IPS-18a (cell line): ENCODE data around the gene NGRN.
A peak's percentile ranks its signal among the peaks of the same experiment; 100 is the strongest.

Experiments used
- H3K27ac ChIP-seq: one replicate; pipeline ENCODE4 v1.5.1; 2013; ENCODE audit warnings: low read length
- H3K27me3 ChIP-seq: one replicate; pipeline ENCODE4 v1.6.1; 2013; ENCODE audit warnings: mild to moderate bottlenecking, low read length; ENCODE audit not compliant: control insufficient read depth, insufficient read depth
- H3K36me3 ChIP-seq: one replicate; pipeline ENCODE4 v1.6.1; 2013; ENCODE audit warnings: low read depth, low read length; ENCODE audit not compliant: control insufficient read depth
- H3K4me1 ChIP-seq: one replicate; pipeline ENCODE4 v1.6.1; 2013; ENCODE audit warnings: low read depth, low read length; ENCODE audit not compliant: control insufficient read depth
- H3K4me3 ChIP-seq: one replicate; pipeline ENCODE4 v1.5.1; 2013; ENCODE audit warnings: low read length
- H3K9ac ChIP-seq: one replicate; pipeline ENCODE4 v1.6.1; 2013; ENCODE audit warnings: mild to moderate bottlenecking, low read length, moderate library complexity
- H3K9me3 ChIP-seq: one replicate; pipeline ENCODE4 v1.6.1; 2013; ENCODE audit warnings: low read depth, low read length; ENCODE audit not compliant: control insufficient read depth

NGRN gene

DNA sequence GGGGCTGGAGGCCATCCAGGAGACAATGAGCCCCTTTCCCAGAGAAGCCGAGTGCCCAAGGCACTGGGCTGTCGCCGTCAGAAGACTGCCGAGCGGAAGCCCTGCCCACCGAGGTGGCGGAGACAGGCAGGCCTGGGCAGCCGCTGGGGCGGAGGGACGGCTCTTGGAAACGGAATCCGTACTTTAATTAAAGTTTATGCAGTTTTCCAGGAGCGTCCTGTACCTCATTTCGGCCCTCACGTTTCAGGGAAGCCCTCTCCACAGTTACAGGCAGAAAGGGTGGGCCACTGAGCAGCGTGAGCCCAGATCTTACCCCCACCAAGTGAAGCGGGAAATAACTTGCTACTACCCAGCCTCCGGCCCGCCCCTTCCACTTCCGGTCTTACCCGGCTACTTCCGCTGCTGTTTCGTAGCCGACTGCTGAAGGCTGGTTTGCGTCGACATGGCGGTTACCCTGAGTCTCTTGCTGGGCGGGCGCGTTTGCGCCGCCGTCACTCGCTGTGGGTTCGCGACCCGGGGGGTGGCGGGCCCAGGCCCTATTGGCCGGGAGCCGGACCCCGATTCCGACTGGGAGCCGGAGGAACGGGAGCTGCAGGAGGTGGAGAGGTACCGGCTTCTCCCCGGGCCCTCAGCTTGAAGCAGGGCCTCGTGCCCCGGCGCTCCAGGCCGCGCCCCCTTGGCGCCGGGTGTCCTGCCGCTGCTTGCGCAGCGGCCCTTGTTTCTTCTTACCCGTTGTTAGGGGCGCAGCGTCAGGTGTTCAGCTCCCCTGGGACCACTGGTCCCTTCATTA is at the start of gene NGRN:
Gene NGRN, plus strand, starts transcription at position 402 of the 790 bp plus-strand sequence. Its CDS starts 41 bp downstream, at position 443.
- Histone ChIP-seq H3K27me3 (no peaks in the 10 kb centered on the region), H3K27ac (peak within 1 kb of the TSS; percentile 97), H3K4me1 (peaks cover 27% of the 10 kb centered on the region), H3K9ac (peak within 1 kb of the TSS; percentile 95), H3K36me3 (peaks cover 18% of the 10 kb centered on the region), H3K9me3 (no peaks in the 10 kb centered on the region), H3K4me3 (peak within 1 kb of the TSS; percentile 94)

GRCh38 chr15:90217671-90218394 is 47.6 kb upstream of the NGRN start:
- Histone ChIP-seq H3K36me3 (peaks cover 4% of the 10 kb centered on the region), H3K4me1 (no peaks in the 10 kb centered on the region), H3K4me3 (no peak overlapping the region), H3K27ac (no peak overlapping the region), H3K9me3 (no peaks in the 10 kb centered on the region), H3K9ac (no peak overlapping the region), H3K27me3 (no peaks in the 10 kb centered on the region)

DNA sequence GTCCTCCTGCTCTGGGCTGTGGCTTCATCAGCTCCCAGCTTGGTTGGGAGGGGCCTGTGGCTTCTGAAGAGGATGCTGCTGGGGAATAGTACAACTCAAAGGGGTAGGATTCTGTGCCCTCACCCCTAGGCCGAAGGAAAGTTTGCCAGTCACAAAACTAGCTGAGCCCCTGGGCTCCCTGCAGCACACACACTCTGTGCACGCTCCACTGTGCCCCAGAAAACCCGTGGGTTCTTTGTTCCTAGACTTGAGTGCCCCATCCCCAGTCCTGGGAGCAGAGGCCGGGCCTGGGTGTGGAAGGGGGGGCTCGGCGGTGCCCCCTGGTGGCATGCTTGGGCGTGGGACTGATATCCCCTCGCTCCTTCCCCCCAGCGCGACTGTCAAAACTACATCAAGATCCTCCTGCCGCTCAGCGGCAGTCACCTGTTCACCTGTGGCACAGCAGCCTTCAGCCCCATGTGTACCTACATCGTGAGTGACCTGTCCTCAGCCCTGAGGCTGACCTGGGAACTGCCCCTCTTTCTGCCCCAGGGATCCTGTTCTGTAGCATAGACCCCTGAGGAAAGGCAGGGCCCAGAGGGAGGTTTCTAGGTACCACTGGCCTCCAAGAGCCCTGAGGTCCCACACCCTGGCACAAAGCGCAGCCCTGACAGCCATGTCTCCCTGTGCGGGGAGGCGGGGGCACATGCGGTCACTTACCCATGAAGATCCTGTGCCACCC is 45.9 kb upstream of the NGRN start:
- Histone ChIP-seq H3K9me3 (no peaks in the 10 kb centered on the region), H3K27ac (no peak overlapping the region), H3K4me3 (no peak overlapping the region), H3K27me3 (no peaks in the 10 kb centered on the region), H3K4me1 (no peaks in the 10 kb centered on the region), H3K36me3 (peaks cover 19% of the 10 kb centered on the region), H3K9ac (no peak overlapping the region)

DNA sequence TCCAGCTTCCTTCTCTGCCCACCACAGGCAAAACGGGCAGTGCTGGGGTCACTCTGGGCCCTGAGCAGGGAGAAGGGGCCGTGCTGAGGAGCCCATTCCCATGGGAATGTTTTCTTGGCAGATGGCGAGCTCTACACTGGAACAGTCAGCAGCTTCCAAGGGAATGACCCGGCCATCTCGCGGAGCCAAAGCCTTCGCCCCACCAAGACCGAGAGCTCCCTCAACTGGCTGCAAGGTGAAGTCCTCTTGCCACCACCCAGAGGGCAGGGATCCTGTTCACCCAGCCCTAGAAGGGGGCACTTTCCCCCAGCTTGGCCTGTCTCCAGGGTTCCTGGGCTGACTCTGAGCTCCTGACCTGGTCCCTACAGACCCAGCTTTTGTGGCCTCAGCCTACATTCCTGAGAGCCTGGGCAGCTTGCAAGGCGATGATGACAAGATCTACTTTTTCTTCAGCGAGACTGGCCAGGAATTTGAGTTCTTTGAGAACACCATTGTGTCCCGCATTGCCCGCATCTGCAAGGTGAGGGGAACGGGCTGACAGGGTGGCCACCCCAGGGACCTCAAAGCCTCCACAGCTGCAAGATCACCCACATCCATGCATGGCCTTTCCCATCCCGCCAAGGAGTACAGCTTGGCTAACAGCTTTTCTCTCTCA is 44.1 kb upstream of the NGRN start:
- H3K36me3 ChIP-seq = peaks cover 34% of the 10 kb centered on the region
- no peak overlapping the region for H3K9ac ChIP-seq
- H3K27ac ChIP-seq = no peak overlapping the region
- no peaks in the 10 kb centered on the region for H3K4me1 ChIP-seq
- H3K4me3 ChIP-seq = no peak overlapping the region
- H3K9me3 ChIP-seq = no peaks in the 10 kb centered on the region
- no peaks in the 10 kb centered on the region for H3K27me3 ChIP-seq

DNA sequence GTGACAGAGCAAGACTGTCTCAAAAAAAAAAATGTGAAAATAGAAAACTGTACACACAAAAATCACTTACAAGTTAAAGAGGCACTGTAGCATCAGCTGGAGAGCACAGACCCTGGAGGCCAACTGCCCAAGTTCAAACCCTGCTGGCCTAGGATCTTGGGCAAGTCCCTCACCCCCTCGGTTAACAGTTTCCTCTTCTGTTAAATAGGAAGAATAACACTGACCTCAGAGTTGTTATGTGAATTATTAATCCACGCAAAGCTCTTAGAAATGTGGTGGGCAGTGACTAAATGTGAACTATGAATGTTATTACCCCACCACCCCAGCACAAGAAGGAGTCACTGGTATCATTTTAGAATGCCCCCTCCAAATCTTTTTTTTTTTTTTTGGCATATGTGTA is 42.9 kb upstream of the NGRN start:
- Histone ChIP-seq H3K9ac (no peak overlapping the region), H3K27ac (no peak overlapping the region), H3K9me3 (no peaks in the 10 kb centered on the region), H3K4me1 (no peaks in the 10 kb centered on the region), H3K36me3 (peaks cover 34% of the 10 kb centered on the region), H3K4me3 (no peak overlapping the region), H3K27me3 (no peaks in the 10 kb centered on the region)

DNA sequence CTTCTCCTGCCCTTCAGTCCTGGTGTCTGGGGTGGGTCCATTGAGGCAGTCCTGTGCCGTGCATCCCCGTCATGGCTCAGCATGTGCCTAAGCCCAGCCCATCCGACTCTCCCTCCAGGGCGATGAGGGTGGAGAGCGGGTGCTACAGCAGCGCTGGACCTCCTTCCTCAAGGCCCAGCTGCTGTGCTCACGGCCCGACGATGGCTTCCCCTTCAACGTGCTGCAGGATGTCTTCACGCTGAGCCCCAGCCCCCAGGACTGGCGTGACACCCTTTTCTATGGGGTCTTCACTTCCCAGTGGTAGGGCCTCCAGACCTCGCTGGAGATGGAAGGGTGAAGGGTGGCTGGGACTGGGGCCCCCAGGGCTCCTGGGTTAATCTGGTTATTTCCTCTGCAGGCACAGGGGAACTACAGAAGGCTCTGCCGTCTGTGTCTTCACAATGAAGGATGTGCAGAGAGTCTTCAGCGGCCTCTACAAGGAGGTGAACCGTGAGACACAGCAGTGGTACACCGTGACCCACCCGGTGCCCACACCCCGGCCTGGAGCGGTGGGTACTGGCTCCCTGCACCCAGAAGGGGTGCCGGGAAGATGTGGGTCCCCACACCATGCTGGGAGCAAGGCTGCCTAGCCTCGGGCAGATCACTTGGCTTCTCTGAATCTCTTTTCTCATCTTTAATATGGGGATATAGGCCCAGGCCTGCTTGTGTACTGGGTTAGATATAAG is 41.9 kb upstream of the NGRN start:
- Histone ChIP-seq H3K9me3 (no peaks in the 10 kb centered on the region), H3K9ac (no peak overlapping the region), H3K4me3 (no peak overlapping the region), H3K36me3 (peaks cover 39% of the 10 kb centered on the region), H3K4me1 (no peaks in the 10 kb centered on the region), H3K27ac (no peak overlapping the region), H3K27me3 (no peaks in the 10 kb centered on the region)

DNA sequence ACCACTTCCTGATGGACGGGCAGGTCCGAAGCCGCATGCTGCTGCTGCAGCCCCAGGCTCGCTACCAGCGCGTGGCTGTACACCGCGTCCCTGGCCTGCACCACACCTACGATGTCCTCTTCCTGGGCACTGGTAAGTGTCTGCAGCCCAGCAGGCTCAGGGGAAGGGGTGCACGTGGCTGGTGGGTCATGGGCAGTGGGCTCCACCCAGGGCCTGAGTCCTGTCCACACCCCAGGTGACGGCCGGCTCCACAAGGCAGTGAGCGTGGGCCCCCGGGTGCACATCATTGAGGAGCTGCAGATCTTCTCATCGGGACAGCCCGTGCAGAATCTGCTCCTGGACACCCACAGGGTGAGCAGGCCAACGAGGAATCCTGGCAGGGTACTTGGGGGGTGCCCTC is 40.4 kb upstream of the NGRN start:
- H3K9me3 ChIP-seq = no peaks in the 10 kb centered on the region
- H3K36me3 ChIP-seq = peaks cover 51% of the 10 kb centered on the region
- no peaks in the 10 kb centered on the region for H3K4me1 ChIP-seq
- H3K9ac ChIP-seq = no peak overlapping the region
- H3K27me3 ChIP-seq = no peaks in the 10 kb centered on the region
- no peak overlapping the region for H3K27ac ChIP-seq
- no peak overlapping the region for H3K4me3 ChIP-seq

DNA sequence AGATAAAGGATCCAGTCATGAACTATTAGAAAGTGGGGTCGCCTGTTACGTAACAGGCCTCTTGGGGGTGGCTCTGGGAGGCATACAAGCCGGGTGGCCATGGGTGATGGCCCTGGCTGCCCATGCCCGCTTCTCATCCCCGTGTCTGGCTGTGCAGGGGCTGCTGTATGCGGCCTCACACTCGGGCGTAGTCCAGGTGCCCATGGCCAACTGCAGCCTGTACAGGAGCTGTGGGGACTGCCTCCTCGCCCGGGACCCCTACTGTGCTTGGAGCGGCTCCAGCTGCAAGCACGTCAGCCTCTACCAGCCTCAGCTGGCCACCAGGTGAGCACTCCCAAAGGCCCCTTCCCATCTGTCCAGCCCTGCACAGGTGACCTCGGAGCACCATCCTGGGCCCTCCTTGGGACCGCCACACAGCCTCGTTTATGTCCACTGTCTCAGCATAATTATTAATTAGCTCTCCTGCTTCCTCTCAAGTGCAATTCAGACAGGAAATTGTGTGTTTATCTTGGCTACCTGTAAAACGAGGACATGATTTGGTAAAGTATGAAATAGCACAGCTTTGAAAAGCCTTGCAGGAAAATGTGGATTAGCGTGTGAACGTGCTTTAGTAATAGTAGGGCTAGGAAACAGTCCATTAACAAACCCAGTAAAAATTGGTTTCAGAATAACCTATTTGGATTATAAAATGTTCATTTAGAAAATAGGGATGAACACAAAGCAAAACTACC is 39.8 kb upstream of the NGRN start:
- no peaks in the 10 kb centered on the region for H3K4me1 ChIP-seq
- no peaks in the 10 kb centered on the region for H3K9me3 ChIP-seq
- H3K27me3 ChIP-seq = no peaks in the 10 kb centered on the region
- no peak overlapping the region for H3K9ac ChIP-seq
- H3K27ac ChIP-seq = no peak overlapping the region
- no peak overlapping the region for H3K4me3 ChIP-seq
- H3K36me3 ChIP-seq = peaks cover 54% of the 10 kb centered on the region

GRCh38 chr15:90227336-90227735 is 38.1 kb upstream of the NGRN start:
- no peak overlapping the region for H3K9ac ChIP-seq
- no peaks in the 10 kb centered on the region for H3K9me3 ChIP-seq
- H3K27me3 ChIP-seq = no peaks in the 10 kb centered on the region
- no peaks in the 10 kb centered on the region for H3K4me1 ChIP-seq
- H3K36me3 ChIP-seq = peaks cover 54% of the 10 kb centered on the region
- H3K27ac ChIP-seq = no peak overlapping the region
- H3K4me3 ChIP-seq = no peak overlapping the region

GRCh38 chr15:90227816-90228772 is 37.4 kb upstream of the NGRN start:
- Histone ChIP-seq H3K36me3 (peaks cover 53% of the 10 kb centered on the region), H3K9ac (no peak overlapping the region), H3K9me3 (no peaks in the 10 kb centered on the region), H3K27ac (no peak overlapping the region), H3K4me1 (no peaks in the 10 kb centered on the region), H3K4me3 (no peak overlapping the region), H3K27me3 (no peaks in the 10 kb centered on the region)
